22Rv1 (cell line): ENCODE results near the gene AACS.

Source experiments
- ZFX ChIP-seq: fragments of 450-650 bp; IDR thresholded peaks from 2 replicates; pipeline ENCODE4 v1.6.1; 2017; ENCODE audit warnings: antibody characterized with exemption, borderline replicate concordance
- TF ChIP-seq, protein P1 (sequence below): fragments of 450-650 bp; IDR thresholded peaks from 2 replicates; pipeline ENCODE4 v1.5.1; 2017; ENCODE audit warnings: mild to moderate bottlenecking

DNA sequence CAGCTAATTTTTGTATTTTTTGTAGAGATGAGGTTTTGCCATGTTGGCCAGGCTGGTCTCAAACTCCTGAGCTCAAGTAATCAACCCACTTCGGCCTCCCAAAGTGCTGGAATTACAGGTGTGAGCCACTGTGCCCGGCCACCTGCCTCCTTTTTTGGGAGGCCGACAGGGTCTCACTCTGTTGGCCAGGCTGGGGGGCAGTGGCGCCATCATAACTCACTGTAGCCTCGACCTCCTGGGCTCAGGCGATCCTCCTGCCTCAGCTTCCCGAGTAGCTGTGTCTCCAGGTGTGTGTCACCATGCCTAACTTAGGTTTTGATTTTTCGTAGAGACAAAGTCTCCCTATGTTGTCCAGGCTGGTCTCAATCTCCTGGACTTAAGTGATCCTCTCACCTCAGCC lies 70.7 kb downstream of the AACS start:
- TF ChIP-seq, protein P1, sequence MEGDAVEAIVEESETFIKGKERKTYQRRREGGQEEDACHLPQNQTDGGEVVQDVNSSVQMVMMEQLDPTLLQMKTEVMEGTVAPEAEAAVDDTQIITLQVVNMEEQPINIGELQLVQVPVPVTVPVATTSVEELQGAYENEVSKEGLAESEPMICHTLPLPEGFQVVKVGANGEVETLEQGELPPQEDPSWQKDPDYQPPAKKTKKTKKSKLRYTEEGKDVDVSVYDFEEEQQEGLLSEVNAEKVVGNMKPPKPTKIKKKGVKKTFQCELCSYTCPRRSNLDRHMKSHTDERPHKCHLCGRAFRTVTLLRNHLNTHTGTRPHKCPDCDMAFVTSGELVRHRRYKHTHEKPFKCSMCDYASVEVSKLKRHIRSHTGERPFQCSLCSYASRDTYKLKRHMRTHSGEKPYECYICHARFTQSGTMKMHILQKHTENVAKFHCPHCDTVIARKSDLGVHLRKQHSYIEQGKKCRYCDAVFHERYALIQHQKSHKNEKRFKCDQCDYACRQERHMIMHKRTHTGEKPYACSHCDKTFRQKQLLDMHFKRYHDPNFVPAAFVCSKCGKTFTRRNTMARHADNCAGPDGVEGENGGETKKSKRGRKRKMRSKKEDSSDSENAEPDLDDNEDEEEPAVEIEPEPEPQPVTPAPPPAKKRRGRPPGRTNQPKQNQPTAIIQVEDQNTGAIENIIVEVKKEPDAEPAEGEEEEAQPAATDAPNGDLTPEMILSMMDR = no peak
- TF ChIP-seq ZFX = no peak
